Dermis microvascular lymphatic vessel endothelial cell (primary cell): ENCODE measurements around the gene MSL1. TPM values are rescaled to one million over a fixed set of nuclear protein-coding genes. Genes with fewer than 3 reads are reported as not detected.

Experiments used
- DNase-seq, 2 donors: peaks; one replicate each; pipeline versions ENCODE4 v3.0.0 to v3.0.0-alpha.2; 2010; ENCODE audit warnings: low read depth in 2 of 2
- total RNA-seq: library from RNA; depleted of rRNA; stranded (reverse); fragments of >200 nt; gene quantifications from 2 replicates; pipeline ENCODE4 v1.2.1, GENCODE V29; 2014

MSL1 gene
- total RNA-seq, 1 donor from 2014 or later, result 29.0 TPM

GRCh38 chr17:40173778-40174135, 52.0 kb downstream of the MSL1 start:
- DNase-seq, result no peak

DNA sequence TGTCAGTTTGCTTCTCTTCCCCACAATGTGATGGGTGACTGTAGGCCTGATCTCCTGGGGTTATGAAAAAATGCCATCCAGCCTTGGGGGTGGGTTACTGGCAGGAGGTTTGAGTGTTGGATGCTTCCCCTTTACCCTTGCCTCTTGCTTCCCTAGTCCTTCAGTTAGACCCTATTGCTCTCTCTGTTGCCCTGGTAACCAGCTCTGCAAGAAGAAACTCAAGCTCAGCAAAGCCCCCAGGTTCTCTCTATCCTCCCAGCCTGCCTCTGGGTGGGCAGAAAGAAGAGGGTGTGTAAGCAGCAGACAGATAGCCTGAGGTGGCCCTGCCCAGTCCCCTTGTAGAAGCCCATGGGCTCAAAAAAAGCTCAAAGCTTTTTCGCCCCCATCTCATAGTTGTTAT, 52.7 kb downstream of the MSL1 start:
- no peak for DNase-seq

DNA sequence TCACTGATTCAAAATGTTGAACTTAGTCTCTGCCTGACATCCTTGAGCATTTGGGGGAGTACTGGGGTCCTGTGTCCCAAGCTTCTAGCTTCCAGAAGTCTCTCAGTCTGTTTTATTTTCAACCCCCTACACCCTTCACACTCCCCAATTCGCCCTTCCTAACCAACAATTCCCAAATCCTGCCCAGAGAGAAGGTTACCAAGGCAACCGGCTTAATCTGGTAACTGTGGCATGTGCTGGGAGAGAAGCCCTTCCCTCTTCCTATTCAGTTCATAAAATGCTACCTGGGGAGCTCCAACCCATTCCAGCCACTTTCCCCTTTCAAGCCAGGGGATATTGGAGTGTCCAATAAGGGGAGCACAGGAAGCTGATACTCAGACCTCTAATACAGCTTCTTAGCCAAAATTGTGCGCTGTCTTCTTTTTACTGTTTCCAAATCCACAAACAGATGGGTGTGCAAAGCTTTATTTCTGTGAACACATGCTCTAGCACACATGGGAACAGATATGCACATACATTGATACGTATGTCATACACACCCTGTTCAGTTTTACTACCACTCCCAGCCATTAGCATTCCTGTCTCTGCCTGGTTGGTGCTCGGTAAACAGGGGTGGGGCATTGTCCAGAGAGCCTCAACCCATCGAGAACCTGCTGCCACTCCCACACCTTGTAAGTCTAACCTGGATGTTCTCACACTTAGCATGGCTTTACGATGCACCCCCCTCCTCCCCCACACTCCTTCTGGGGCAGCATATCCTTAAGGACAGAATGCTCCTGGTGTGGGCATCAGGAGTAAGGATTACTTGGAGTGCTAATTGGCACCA, 54.4 kb downstream of the MSL1 start:
- DNase-seq, result no peak

- no peak for DNase-seq
These were observed 55.0 kb downstream of the MSL1 start for GRCh38 chr17:40176754-40177110.

GRCh38 chr17:40177275-40177874, 55.6 kb downstream of the MSL1 start, which contains the start of gene RAPGEFL1:
Gene RAPGEFL1 (plus strand): TSS chr17:40177470. CDS start chr17:40177862, 392 bp downstream.
- DNase-seq, result peak in 1 of 2 donors; percentile 79

- DNase-seq, result no peak
These were observed 56.3 kb downstream of the MSL1 start for GRCh38 chr17:40178021-40178601.

- DNase-seq, result no peak
These were observed 56.9 kb downstream of the MSL1 start for GRCh38 chr17:40178660-40179059.

- no peak for DNase-seq
These were observed 58.3 kb downstream of the MSL1 start for GRCh38 chr17:40179923-40180659.

GRCh38 chr17:40180694-40181093, 58.9 kb downstream of the MSL1 start:
- no peak for DNase-seq

DNA sequence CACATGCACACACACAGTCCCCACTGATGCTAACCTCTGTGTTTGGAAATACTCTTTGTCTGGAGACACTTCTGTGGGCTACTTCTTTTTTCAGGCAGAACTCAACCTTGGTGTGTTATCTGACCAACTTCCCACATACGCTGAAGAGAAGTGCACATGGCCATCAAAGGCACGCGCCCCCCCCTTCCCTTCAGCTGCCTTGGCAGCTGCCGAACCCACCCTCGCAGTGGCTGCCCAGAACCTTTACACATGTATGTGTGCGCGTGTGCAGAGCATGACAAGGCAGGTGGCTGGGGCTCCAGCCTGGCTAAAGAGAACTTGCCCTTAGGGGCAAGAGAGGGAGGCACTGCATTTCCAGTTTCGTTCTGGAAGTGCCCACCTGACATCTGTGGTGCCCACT, 59.4 kb downstream of the MSL1 start:
- DNase-seq, result no peak

- no peak for DNase-seq
These were observed 60.8 kb downstream of the MSL1 start for GRCh38 chr17:40182606-40183005.

Other genes starting within 250 kb of the MSL1 start
- 1.5 and 1.9 TPM in 2 replicates for gene GSDMB, start 203.3 kb upstream of the MSL1 start, total RNA-seq
- gene ORMDL3, start 194.4 kb upstream of the MSL1 start, total RNA-seq, result 30.3 and 36.9 TPM in 2 replicates
- not detected in 2 replicates for gene LRRC3C, start 194.2 kb upstream of the MSL1 start, total RNA-seq
- gene GSDMA, start 159.0 kb upstream of the MSL1 start, total RNA-seq, result not detected in 2 replicates
- 95.8 and 100 TPM in 2 replicates for gene PSMD3, start 141.2 kb upstream of the MSL1 start, total RNA-seq
- 0.13 and 0.90 TPM in 2 replicates for gene CSF3, start 106.5 kb upstream of the MSL1 start, total RNA-seq
- gene MED24, start 67.6 kb upstream of the MSL1 start, total RNA-seq, result 32.5 and 49.8 TPM in 2 replicates
- gene THRA, start 59.0 kb upstream of the MSL1 start, total RNA-seq, result 11.9 and 19.7 TPM in 2 replicates
- gene NR1D1, start 21.4 kb upstream of the MSL1 start, total RNA-seq, result 0.77 and 2.4 TPM in 2 replicates
- 19.4 and 20.7 TPM in 2 replicates for gene CASC3, start 18.6 kb downstream of the MSL1 start, total RNA-seq
- gene RAPGEFL1, start 55.5 kb downstream of the MSL1 start, total RNA-seq, result 0.39 and 0.89 TPM in 2 replicates
- gene WIPF2, start 97.3 kb downstream of the MSL1 start, total RNA-seq, result 4.7 and 7.5 TPM in 2 replicates
- 8.1 and 15.3 TPM in 2 replicates for gene CDC6, start 165.9 kb downstream of the MSL1 start, total RNA-seq
- gene RARA, start 187.2 kb downstream of the MSL1 start, total RNA-seq, result 5.1 and 10.9 TPM in 2 replicates
- gene GJD3, start 242.8 kb downstream of the MSL1 start, total RNA-seq, result 1.8 and 3.7 TPM in 2 replicates